Osteocyte (in vitro differentiated cells): Measurements from ENCODE around the gene DUSP21. TPM values are rescaled to one million over a fixed set of nuclear protein-coding genes. Genes with fewer than 3 reads are reported as not detected.
"Not testable (repeated sequence)": the region's sequence is repeated elsewhere in the genome, so short reads cannot be mapped to it uniquely, and the experiment has no call there.

Experiments used
- DNase-seq: peaks from one replicate; pipeline ENCODE4 v3.0.0; 2021; ENCODE audit warnings: mixed read lengths; ENCODE audit not compliant: unreplicated experiment; ENCODE audit errors: extremely low spot score
- H3K27ac Mint-ChIP-seq: one replicate; pipeline ENCODE4 v1.8.0; 2021; ENCODE audit warnings: mild to moderate bottlenecking, mixed read lengths; ENCODE audit not compliant: unreplicated experiment
- H3K27me3 Mint-ChIP-seq: one replicate; pipeline ENCODE4 v1.8.0; 2021; ENCODE audit warnings: mixed read lengths; ENCODE audit not compliant: unreplicated experiment
- H3K36me3 Mint-ChIP-seq: one replicate; pipeline ENCODE4 v1.8.0; 2021; ENCODE audit warnings: mixed read lengths; ENCODE audit not compliant: unreplicated experiment
- H3K4me1 Mint-ChIP-seq: one replicate; pipeline ENCODE4 v1.8.0; 2021; ENCODE audit warnings: mixed read lengths; ENCODE audit not compliant: unreplicated experiment
- H3K4me3 Mint-ChIP-seq: one replicate; pipeline ENCODE4 v1.8.0; 2021; ENCODE audit warnings: mild to moderate bottlenecking, moderate library complexity, mixed read lengths; ENCODE audit not compliant: unreplicated experiment
- H3K9me3 Mint-ChIP-seq: one replicate; pipeline ENCODE4 v1.8.0; 2021; ENCODE audit warnings: mixed read lengths; ENCODE audit not compliant: unreplicated experiment
- CTCF ChIP-seq: fragments of 200-600 bp; sonication (generic); IDR thresholded peaks from 2 replicates; pipeline ENCODE4 v1.5.0; 2021; ENCODE audit warnings: antibody characterized with exemption, mild to moderate bottlenecking, moderate library complexity
- total RNA-seq: library from RNA; stranded (reverse); gene quantifications from 2 replicates; pipeline ENCODE4 v1.2.1, GENCODE V29; 2021

Gene DUSP21
- total RNA-seq, 1 donor from 2014 or later, result not detected

DNA sequence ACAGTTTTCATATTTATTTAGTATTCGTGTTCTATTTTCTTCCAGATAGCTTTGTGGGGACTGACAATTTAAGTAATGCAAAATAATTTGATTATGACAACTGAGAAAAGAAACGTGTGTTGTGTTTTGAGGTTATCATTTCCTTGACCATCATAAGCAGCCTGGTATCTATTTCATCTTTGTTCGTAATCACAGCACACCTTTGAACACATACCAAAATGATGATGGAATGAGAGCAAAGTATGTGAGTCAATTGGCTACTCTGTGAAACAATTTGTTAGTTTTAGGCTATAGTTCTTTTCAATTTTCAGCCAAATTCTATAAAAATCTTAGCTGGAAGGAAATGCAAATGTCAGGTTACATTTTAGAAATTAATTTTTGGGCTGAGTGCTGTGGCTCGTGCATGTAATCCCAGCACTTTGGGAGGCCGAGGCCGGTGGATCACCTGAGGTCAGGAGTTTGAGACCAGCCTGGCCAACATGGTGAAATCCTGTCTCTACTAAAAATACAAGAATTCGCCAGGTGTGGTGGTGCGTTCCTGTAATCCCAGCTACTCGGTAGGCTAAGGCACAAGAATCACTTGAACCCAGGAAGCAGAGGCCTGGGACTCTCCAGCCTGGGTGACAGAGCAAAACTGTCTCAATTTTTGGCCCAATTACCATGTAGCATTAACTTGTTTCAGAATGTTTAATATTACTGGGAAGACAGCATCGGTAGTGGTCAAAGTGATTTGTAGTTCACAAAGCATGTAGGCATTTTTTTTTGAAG, 1.1 kb upstream of the DUSP21 start:
- no peak for DNase-seq

GRCh38 chrX:44843318-44843702, 511 bp upstream of the DUSP21 start:
- no peak overlapping the region for H3K4me3 Mint-ChIP-seq
- TF ChIP-seq CTCF, result no peak
- H3K27ac Mint-ChIP-seq, result no peak overlapping the region
- peaks cover 6% of the 10 kb centered on the region for H3K9me3 Mint-ChIP-seq
- no peaks in the 10 kb centered on the region for H3K4me1 Mint-ChIP-seq
- no peaks in the 10 kb centered on the region for H3K36me3 Mint-ChIP-seq
- DNase-seq, result no peak
- no peaks in the 10 kb centered on the region for H3K27me3 Mint-ChIP-seq

More for the DNA sequence above, 1.1 kb upstream of the DUSP21 start:
- no peak for TF ChIP-seq CTCF
- Mint-ChIP-seq H3K4me1 (no peaks in the 10 kb centered on the region), H3K36me3 (no peaks in the 10 kb centered on the region), H3K4me3 (no peak overlapping the region), H3K27me3 (no peaks in the 10 kb centered on the region), H3K27ac (no peak overlapping the region), H3K9me3 (peaks cover 7% of the 10 kb centered on the region)

GRCh38 chrX:44844204-44844603, 383 bp downstream of the DUSP21 start:
- Mint-ChIP-seq H3K4me1 (no peaks in the 10 kb centered on the region), H3K4me3 (no peak overlapping the region), H3K27ac (no peak overlapping the region), H3K36me3 (no peaks in the 10 kb centered on the region), H3K27me3 (no peaks in the 10 kb centered on the region), H3K9me3 (peaks cover 6% of the 10 kb centered on the region)
- TF ChIP-seq CTCF, result no peak
- DNase-seq, result no peak

GRCh38 chrX:44850891-44851290, 7.1 kb downstream of the DUSP21 start:
- not testable (repeated sequence) for DNase-seq

GRCh38 chrX:44871114-44871645, 27.4 kb downstream of the DUSP21 start:
- H3K9me3 Mint-ChIP-seq, result peaks cover 5% of the 10 kb centered on the region
- no peak for DNase-seq
- peaks cover 13% of the 10 kb centered on the region for H3K4me1 Mint-ChIP-seq
- TF ChIP-seq CTCF, result no peak
- H3K4me3 Mint-ChIP-seq, result peak overlapping the region; percentile 43
- H3K27me3 Mint-ChIP-seq, result no peaks in the 10 kb centered on the region
- H3K27ac Mint-ChIP-seq, result peak overlapping the region; percentile 27
- H3K36me3 Mint-ChIP-seq, result no peaks in the 10 kb centered on the region

More at GRCh38 chrX:44850891-44851290, 7.1 kb downstream of the DUSP21 start:
- H3K27ac Mint-ChIP-seq, H3K9me3 Mint-ChIP-seq, H3K36me3 Mint-ChIP-seq, H3K27me3 Mint-ChIP-seq, H3K4me3 Mint-ChIP-seq, H3K4me1 Mint-ChIP-seq: not testable (repeated sequence)
